Trophoblast cell (in vitro differentiated cells and primary cell): ENCODE results near the gene BSND.

ENCODE experiments used
- DNase-seq, 2 donors: peaks; one replicate each; pipeline ENCODE4 v3.0.0-alpha.2; 2016
- H2AFZ ChIP-seq: 2 replicates; pipeline ENCODE4 v1.6.1; 2013; ENCODE audit warnings: low read length, moderate library complexity, mild to moderate bottlenecking; ENCODE audit not compliant: insufficient read depth, poor library complexity
- H2AK5ac ChIP-seq: 2 replicates; pipeline ENCODE4 v1.6.1; 2013; ENCODE audit warnings: mild to moderate bottlenecking, low read length
- H2BK120ac ChIP-seq: 2 replicates; pipeline ENCODE4 v1.6.1; 2013; ENCODE audit warnings: low read length, mild to moderate bottlenecking, moderate library complexity; ENCODE audit not compliant: insufficient read depth, poor library complexity
- H2BK12ac ChIP-seq: 2 replicates; pipeline ENCODE4 v1.6.1; 2013; ENCODE audit warnings: mild to moderate bottlenecking, low read length, moderate library complexity
- H2BK5ac ChIP-seq: 2 replicates; pipeline ENCODE4 v1.6.1; 2013; ENCODE audit warnings: low read length, low read depth, moderate library complexity, mild to moderate bottlenecking; ENCODE audit not compliant: poor library complexity
- H3K14ac ChIP-seq: 2 replicates; pipeline ENCODE4 v1.6.1; 2013; ENCODE audit warnings: mild to moderate bottlenecking, low read length
- H3K18ac ChIP-seq: 2 replicates; pipeline ENCODE4 v1.6.1; 2013; ENCODE audit warnings: mild to moderate bottlenecking, low read length
- H3K23ac ChIP-seq: 2 replicates; pipeline ENCODE4 v1.6.1; 2013; ENCODE audit warnings: low read length
- H3K27ac ChIP-seq: 2 replicates; pipeline ENCODE4 v1.5.1; 2013; ENCODE audit warnings: low read depth, mild to moderate bottlenecking, inconsistent platforms, low read length, moderate library complexity
- H3K27me3 ChIP-seq: 2 replicates; pipeline ENCODE4 v1.6.1; 2013; ENCODE audit warnings: inconsistent platforms, mild to moderate bottlenecking, low read length, moderate library complexity; ENCODE audit not compliant: insufficient read depth
- H3K36me3 ChIP-seq, 2 experiments: 1 replicate in 1 of 2; 2 replicates in 1 of 2; pipeline ENCODE4 v1.6.1; 2013; ENCODE audit warnings: low read length in 2 of 2, mild to moderate bottlenecking in 2 of 2, moderate library complexity in 1 of 2; ENCODE audit not compliant: insufficient read depth in 2 of 2, control insufficient read depth in 1 of 2
- H3K4ac ChIP-seq: 2 replicates; pipeline ENCODE4 v1.6.1; 2013; ENCODE audit warnings: low read depth, mild to moderate bottlenecking, low read length, moderate library complexity
- H3K4me1 ChIP-seq, 2 experiments: 1 replicate in 1 of 2; 2 replicates in 1 of 2; pipeline ENCODE4 v1.6.1; 2013; ENCODE audit warnings: low read length in 2 of 2, mild to moderate bottlenecking in 2 of 2, moderate library complexity in 1 of 2; ENCODE audit not compliant: insufficient read depth in 2 of 2, control insufficient read depth in 1 of 2
- H3K4me2 ChIP-seq: 2 replicates; pipeline ENCODE4 v1.6.1; 2013; ENCODE audit warnings: inconsistent platforms, mild to moderate bottlenecking, low read length, moderate library complexity
- H3K4me3 ChIP-seq: 2 replicates; pipeline ENCODE4 v1.5.1; 2013; ENCODE audit warnings: mild to moderate bottlenecking, low read depth, low read length, inconsistent platforms
- H3K79me1 ChIP-seq: one replicate; pipeline ENCODE4 v1.6.1; 2013; ENCODE audit warnings: low read length
- H3K79me2 ChIP-seq: 2 replicates; pipeline ENCODE4 v1.6.1; 2013; ENCODE audit warnings: low read length, mild to moderate bottlenecking; ENCODE audit not compliant: control insufficient read depth, insufficient read depth, poor library complexity
- H3K9ac ChIP-seq: 2 replicates; pipeline ENCODE4 v1.6.1; 2013; ENCODE audit warnings: mild to moderate bottlenecking, low read length
- H3K9me3 ChIP-seq: 2 replicates; pipeline ENCODE4 v1.6.1; 2013; ENCODE audit warnings: low read depth, mild to moderate bottlenecking, control low read depth, inconsistent platforms, low read length; ENCODE audit not compliant: insufficient read depth
- H4K12ac ChIP-seq: 2 replicates; pipeline ENCODE4 v1.6.1; 2013; ENCODE audit warnings: low read depth, mild to moderate bottlenecking, low read length, moderate library complexity
- H4K8ac ChIP-seq: 2 replicates; pipeline ENCODE4 v1.6.1; 2013; ENCODE audit warnings: low read depth, mild to moderate bottlenecking, low read length, moderate library complexity
- H4K91ac ChIP-seq: one replicate; pipeline ENCODE4 v1.6.1; 2013; ENCODE audit warnings: low read depth, mild to moderate bottlenecking, low read length, moderate library complexity
- WGBS: extraction: QIAGEN DNeasy Blood & Tissue Kit; methylation state at CpG from one replicate; pipeline ENCODE4 v1.1.7; 2013; ENCODE audit warnings: missing lambda C conversion rate; ENCODE audit not compliant: insufficient read length, insufficient coverage; ENCODE audit errors: extremely low coverage; 5-methylcytosine and 5-hydroxymethylcytosine counted together

BSND gene

DNA sequence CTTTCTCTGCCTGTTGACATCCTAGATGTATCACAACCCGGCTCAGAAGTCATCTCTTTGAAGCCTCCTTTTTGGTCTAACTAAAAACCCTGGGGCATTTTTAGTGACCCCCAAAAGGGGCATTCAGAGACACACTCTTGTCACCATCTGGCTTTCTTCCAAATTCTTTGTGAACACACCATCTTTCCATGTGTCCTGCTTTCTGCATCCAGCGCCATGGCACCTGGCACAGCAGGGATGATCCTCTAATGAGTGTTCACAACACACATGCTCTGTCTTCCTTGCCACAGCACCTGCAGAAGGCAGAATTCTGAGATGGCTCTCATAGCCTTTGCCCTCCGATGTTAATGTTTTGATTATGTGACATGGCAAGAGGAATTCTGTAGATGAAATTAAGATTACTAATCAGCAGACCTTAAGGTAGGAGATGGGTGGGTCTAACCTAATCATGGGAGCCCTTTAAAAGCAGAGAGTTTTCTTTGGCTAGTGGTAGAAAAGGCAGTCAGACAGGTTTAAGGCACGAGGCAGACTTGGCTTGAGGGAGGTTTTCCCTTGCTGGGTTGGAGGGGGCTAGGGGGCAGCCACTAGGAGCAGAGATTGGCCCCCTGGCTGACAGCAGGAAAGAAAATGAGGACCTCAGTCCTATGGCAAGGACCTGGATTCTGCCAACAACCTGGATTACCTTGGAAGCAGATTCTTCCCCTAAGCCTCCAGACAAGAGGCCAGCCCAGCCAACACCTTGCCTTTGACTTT lies 23.2 kb upstream of the BSND start:
- H3K9me3 ChIP-seq = no peaks in the 10 kb centered on the region
- H2AFZ ChIP-seq = no peak overlapping the region
- H3K79me1 ChIP-seq = peaks cover 2% of the 10 kb centered on the region
- DNase-seq = no peak
- WGBS = no CpG with 5 or more reads among the region's 4 CpGs
- no peak overlapping the region for H3K18ac ChIP-seq
- no peak overlapping the region for H4K91ac ChIP-seq
- H3K4me2 ChIP-seq = no peak overlapping the region
- H4K12ac ChIP-seq = no peak overlapping the region
- peaks cover 6% of the 10 kb centered on the region for H3K27me3 ChIP-seq
- H3K9ac ChIP-seq = no peak overlapping the region
- H2BK5ac ChIP-seq = no peak overlapping the region
- no peak overlapping the region for H3K23ac ChIP-seq
- peaks cover 9 to 13% of the 10 kb centered on the region in 2 experiments for H3K4me1 ChIP-seq
- no peak overlapping the region for H2BK12ac ChIP-seq
- H3K79me2 ChIP-seq = no peaks in the 10 kb centered on the region
- no peaks in the 10 kb centered on the region for H3K36me3 ChIP-seq
- H3K4ac ChIP-seq = no peak overlapping the region
- no peak overlapping the region for H4K8ac ChIP-seq
- no peak overlapping the region for H3K27ac ChIP-seq
- no peak overlapping the region for H3K4me3 ChIP-seq
- no peak overlapping the region for H3K14ac ChIP-seq
- no peak overlapping the region for H2AK5ac ChIP-seq
- H2BK120ac ChIP-seq = no peak overlapping the region

DNA sequence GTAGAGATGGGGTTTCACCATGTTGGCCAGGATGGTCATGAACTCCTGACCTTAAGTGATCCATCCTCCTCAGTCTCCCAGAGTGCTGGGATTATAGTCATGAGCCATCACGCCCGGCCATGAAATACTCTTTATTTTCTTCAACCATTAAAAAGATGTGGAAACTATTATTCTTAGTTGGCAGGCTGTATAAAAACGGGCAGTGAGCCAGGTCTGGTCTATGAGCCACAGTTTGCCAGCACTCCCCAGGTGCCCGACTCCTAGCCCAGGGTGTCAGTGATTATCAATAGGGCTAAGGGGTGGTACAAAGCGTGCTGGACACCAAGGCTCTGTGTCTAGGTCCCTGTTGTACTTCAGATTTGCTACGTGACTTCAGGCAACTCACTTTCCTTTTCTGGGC lies 22.0 kb upstream of the BSND start:
- Histone ChIP-seq H3K4me1 (peaks cover 9 to 17% of the 10 kb centered on the region in 2 experiments), H3K36me3 (no peaks in the 10 kb centered on the region), H3K4me2 (no peak overlapping the region), H2AFZ (no peak overlapping the region), H3K9ac (no peak overlapping the region), H2AK5ac (peak overlapping the region; percentile 78), H3K27ac (no peak overlapping the region), H3K27me3 (peaks cover 14% of the 10 kb centered on the region), H3K79me1 (peaks cover 2% of the 10 kb centered on the region), H4K12ac (no peak overlapping the region), H3K79me2 (no peaks in the 10 kb centered on the region), H3K4me3 (no peak overlapping the region), H3K9me3 (no peaks in the 10 kb centered on the region), H2BK120ac (no peak overlapping the region), H4K8ac (no peak overlapping the region), H3K23ac (no peak overlapping the region), H4K91ac (no peak overlapping the region), H3K18ac (no peak overlapping the region), H3K4ac (no peak overlapping the region), H2BK5ac (no peak overlapping the region), H3K14ac (no peak overlapping the region), H2BK12ac (no peak overlapping the region)
- no peak for DNase-seq
- no CpG with 5 or more reads among the region's 6 CpGs for WGBS

DNA sequence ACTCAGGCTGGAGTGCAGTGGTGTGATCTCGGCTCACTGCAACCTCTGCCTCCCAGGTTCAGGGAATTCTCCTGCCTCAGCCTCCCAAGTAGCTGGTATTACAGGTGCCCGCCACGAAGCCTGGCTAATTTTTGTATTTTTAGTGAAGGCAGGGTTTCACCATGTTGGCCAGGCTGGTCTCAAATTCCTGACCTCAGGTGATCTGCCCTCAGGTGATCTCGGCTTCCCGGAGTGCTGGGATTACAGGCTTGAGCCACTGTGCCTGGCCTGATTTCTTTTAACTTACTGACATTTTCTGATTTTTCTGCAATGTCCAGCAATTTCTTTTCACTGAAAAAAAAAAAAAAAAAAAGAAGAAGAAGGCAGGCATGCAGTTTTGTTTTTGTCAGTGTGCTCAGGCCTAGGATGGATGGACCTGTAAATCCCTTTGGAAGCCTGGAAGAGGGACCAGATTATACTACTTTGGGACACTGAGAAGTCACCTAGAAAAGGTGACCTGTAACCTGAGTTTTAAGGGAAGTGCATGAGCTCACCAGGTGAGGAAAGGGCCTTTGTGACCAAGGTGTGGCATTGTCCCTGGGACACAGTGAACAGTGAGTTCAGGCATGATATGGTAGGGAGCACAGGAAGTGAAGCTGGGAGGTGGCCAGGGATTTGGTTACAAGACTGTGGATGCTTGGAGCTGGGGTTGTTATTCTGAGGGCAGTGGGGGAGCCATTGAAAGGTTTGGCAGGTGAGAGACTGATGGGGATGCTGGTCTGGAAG lies 21.0 kb upstream of the BSND start:
- Histone ChIP-seq H3K4me1 (peaks cover 9 to 17% of the 10 kb centered on the region in 2 experiments), H3K18ac (no peak overlapping the region), H3K36me3 (no peaks in the 10 kb centered on the region), H4K12ac (no peak overlapping the region), H3K79me1 (peaks cover 2% of the 10 kb centered on the region), H2BK5ac (no peak overlapping the region), H3K27ac (no peak overlapping the region), H3K9me3 (no peaks in the 10 kb centered on the region), H3K23ac (no peak overlapping the region), H3K9ac (no peak overlapping the region), H4K8ac (no peak overlapping the region), H3K4me3 (no peak overlapping the region), H2AK5ac (no peak overlapping the region), H3K27me3 (peaks cover 14% of the 10 kb centered on the region), H3K4ac (no peak overlapping the region), H2BK120ac (no peak overlapping the region), H2AFZ (no peak overlapping the region), H4K91ac (no peak overlapping the region), H3K79me2 (no peaks in the 10 kb centered on the region), H2BK12ac (no peak overlapping the region), H3K14ac (no peak overlapping the region), H3K4me2 (no peak overlapping the region)
- WGBS = no CpG with 5 or more reads among the region's 5 CpGs
- peak; percentile 37 to 60 for DNase-seq

DNA sequence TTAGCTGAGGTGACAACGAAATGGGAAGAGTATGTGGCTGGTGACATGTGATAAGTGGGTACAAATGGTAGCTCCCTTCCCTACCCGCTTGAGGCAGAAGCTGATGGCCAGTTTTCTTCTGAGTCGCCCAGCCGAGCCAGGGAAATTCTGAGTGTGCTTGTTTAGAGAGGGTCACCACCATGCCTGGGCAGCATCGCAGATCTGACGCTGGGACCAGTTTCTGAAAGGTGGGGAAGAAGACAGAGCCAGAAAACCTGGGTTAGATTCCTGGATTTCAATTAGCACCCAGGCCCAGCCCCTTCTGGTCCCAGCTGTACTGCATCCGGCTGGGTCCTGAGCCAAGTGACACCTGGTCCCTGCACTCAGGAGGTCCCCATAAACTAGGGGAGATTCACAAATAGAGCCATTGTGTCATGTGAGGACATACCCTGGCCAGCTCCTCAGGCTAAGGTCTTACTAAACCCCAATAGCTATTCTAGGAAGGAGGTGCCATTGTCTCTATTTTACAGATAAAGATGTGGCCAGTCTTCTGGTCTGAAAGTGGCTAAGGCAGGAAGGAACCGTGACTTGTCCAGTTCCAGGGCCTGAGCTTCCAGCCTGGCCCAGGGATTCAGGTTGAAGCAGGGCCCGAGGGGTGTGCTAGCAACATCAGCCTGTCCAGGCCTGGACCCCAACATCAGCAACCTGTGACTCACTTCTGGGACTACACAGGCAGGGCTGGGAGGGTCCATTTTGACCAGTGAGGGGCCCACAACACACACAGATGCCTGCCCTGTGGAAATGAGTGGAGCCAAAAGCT lies 20.0 kb upstream of the BSND start:
- DNase-seq = no peak
- no peak overlapping the region for H2BK120ac ChIP-seq
- no peak overlapping the region for H3K18ac ChIP-seq
- no peak overlapping the region for H2BK12ac ChIP-seq
- no peak overlapping the region for H4K12ac ChIP-seq
- H4K8ac ChIP-seq = no peak overlapping the region
- H3K9me3 ChIP-seq = no peaks in the 10 kb centered on the region
- no peak overlapping the region for H3K14ac ChIP-seq
- H3K79me2 ChIP-seq = no peaks in the 10 kb centered on the region
- WGBS = no CpG with 5 or more reads among the region's 9 CpGs
- H3K4me2 ChIP-seq = no peak overlapping the region
- H4K91ac ChIP-seq = no peak overlapping the region
- no peaks in the 10 kb centered on the region for H3K36me3 ChIP-seq
- H3K4me3 ChIP-seq = no peak overlapping the region
- peaks cover 2% of the 10 kb centered on the region for H3K79me1 ChIP-seq
- no peak overlapping the region for H3K27ac ChIP-seq
- peaks cover 9 to 17% of the 10 kb centered on the region in 2 experiments for H3K4me1 ChIP-seq
- no peak overlapping the region for H2AFZ ChIP-seq
- H3K9ac ChIP-seq = no peak overlapping the region
- no peak overlapping the region for H2AK5ac ChIP-seq
- no peak overlapping the region for H3K4ac ChIP-seq
- no peak overlapping the region for H3K23ac ChIP-seq
- no peak overlapping the region for H2BK5ac ChIP-seq
- peaks cover 14% of the 10 kb centered on the region for H3K27me3 ChIP-seq
